Stimulated activated naive CD4-positive, alpha-beta T cell treated with Interleukin-2 at 50 U/mL for 16 hours (primary cell): Measurements from ENCODE around the gene FMO2.
"Not testable (repeated sequence)": the region's sequence is repeated elsewhere in the genome, so short reads cannot be mapped to it uniquely, and the experiment has no call there.

Source experiments
- DNase-seq: peaks from one replicate; lab custom pipeline; 2025; lab: John Stamatoyannopoulos, UW

FMO2 gene

DNA sequence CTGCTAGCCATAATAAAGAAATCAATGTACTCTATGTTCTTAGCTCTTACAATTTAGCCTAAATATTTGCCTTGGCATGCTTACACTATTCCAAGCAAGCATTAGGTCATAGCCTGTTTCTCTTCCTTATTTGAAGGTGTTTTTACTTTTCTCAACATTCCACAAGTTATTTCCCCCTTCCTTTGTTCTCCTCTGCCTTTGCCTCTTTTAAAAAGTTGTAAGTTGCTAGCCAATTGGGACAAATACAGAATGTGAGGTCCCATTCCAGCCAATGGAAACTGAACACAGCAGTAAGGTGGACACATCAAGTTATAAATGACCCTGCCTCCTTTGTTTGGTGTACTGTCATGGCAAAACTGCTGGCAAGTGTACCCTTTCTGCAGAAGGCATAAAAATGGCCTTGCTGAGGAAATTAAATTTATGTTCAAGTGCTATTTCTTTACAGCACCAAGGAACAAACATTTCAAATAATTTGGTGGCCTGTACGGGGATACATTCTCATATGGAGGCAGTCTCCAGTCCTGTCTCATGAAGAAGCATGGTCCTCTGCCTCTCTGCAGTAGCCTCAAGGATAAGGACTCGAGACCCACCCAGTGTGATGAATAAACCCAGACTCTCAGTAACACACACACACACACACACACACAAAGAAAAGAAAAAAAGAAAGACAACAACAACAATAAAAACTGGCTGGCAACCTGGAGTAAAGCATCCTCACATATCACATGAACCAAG, 34.4 kb downstream of the FMO2 start:
- no peak for DNase-seq

DNA sequence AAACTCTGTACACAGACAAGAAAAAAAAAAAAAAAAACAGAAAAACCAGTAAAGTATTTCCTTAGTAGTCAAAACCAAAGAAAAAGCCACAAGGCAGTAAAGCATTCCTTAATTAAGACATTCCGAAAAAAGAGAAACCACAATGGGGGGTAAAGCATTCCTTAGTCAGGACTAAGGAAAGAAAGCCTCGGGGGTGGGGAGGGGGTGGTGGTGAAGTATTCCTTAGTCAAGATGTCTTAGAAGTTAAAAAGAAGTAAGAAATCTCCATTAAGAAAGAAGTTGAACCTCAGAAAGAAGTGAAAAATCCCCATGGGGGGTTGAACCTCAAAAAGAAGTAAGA, 35.0 kb downstream of the FMO2 start:
- no peak for DNase-seq

DNA sequence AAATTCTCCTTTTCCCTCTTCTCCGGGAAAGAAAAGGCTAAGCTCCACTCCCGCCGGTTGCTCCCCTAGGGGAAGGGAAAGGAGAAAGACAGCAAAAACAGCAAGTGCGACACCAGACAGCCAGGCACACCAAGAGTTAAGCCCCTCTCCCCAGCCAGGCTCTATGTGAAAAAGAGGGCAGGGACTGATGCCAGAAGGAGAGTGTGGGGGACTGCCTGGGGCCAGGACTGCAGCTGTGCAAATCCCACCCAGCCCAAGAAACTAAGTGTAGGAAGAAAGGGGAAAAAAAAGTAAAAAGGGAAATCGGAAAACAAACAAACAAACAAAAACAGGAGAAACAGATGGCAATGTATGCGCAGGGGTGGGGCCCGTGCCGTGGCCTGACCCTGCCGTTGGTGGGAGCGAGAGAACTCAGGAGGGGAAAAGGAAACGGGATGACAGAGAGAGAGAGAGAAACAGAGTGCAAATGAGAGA, 35.5 kb downstream of the FMO2 start:
- no peak for DNase-seq

DNA sequence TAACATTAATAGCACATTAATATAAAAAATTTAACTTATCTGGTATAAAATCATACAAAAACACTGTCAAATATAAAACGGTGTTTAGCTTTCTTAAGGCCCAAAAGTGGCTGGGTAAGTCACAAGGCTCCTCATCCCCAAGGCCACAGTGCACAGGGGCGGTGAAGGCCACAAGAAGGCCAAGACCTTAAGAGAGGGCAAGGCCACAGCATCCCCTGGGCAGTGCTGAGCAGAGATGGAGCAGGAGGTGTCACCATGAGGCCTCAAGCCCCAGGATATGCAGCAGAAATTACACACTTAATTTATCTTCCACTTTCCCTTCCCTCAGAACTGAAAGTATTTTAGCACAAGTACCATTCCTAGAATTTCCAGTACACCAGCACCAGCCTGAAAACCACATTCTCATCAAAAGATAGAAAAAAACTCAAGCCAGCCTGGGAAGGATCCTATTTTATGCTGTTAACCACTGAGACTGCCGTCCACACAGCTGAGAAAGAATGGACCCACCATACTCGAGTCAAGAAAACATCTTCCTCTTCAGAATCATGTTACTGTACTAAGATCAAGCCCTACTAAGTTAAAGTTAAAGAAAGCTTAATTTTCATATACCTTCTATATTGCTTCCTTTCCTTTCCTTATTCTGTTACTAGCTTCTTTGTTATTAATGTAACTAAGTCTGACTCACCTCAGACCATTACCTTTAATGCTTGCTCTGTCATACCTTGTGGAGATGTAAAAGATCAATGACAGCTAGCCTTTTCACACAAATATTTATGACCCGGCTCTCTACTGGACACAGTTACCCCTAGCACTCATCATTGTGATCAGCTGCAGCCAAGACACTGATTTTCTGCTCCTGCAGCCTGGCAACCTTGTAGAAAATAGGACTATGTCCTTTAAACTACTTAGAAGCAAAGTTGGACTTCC, 36.8 kb downstream of the FMO2 start:
- DNase-seq, result no peak

DNA sequence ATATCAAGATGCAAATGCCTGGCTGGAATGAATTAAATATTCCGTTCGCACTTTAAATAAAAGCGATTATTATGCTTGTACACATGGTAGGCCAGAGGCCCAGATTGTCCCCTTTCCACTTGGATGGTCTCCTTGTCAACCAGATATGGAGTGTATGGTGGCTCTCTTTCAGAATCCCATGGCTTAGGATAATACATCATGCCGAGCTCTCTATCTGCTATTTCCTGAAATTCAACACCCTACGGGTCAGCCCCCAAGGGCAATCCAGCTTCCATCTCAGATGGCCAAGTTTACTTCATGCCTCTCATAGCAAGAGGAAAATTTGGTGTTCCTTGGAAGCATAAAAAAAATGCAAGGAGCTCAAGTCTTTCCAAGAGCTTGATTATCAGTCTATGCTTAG, 37.8 kb downstream of the FMO2 start:
- DNase-seq, result no peak

DNA sequence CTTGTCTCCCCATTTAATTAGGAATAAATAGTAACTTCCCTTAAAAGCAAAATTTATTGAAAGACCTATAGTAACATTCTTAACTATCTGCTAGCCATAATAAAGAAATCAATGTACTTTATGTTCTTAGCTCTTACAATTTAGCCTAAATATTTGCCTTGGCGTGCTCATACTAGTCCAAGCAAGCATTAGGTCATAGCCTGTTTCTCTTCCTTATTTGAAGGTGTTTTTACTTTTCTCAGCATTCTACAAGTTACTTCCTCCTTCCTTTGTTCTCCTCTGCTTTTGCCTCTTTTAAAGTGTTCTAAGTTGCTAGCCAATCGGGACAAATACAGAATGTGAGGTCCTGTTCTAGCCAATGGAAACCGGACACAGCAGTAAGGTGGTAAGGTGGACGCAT, 39.2 kb downstream of the FMO2 start:
- not testable (repeated sequence) for DNase-seq

DNA sequence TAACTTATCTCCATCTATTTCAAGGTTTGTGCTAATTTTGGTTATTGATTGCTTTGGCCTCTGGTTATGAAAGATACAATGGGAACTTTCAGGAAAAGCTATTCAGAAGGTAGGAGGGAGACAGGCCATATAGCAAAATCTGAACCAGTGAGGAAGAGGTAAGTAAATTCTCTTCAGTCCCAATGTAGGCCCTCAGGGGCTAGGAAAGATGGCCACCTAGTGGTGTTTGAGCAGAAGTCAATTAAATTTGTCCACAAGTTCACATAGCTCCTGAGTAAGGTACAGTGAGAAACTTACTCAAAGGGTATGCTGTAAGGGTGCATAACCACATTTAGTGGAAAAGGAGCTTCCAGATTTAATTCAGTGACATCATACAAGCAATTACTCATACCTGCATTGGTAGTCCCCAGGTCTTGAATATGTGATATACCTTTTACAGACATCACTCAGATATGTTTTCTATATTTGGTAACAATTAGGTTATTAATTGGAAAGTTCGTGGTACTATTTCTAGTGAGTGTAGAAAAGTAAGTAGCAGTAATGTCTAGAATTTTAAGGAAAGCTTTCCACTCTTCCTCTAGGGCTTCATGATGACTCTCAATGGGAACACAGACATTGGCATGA, 41.8 kb downstream of the FMO2 start:
- DNase-seq, result no peak

DNA sequence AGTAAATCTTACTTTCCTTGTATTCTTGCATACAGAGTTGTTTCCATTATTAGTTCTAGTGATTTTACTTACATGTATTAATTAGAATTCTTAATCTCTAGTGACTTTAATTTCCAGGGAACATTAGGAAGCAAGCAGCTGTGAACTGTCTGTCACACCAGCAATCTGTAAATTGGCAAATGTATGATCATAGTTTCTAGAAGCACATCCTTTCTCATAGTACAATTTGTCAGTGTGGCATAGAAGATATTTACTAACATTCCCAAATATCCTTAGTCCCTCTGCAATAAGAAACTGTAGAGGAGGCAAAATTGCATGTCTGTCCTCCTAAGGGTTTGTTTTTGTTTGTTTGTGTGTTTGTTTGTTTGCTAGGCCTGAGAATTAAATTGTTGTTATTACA, 46.2 kb downstream of the FMO2 start:
- DNase-seq, result no peak

DNA sequence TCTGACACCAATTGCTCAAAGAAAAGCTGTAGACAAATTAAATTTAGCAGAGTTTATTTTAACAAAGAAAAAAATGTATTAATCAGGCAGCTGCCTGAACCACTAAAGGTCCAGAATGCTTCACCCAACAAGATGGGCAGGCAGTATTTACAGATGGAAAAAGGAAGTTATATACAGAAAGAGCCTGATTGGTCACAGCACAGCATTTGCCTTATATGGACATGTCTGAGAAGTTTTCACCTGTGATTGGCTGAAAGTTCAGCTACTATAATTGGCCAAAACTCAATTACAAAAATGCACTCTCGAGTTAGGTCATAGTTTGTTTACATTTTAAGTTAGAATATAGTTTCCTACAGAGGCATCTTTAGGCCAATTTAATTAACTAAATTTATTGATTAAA, 48.1 kb downstream of the FMO2 start:
- DNase-seq, result no peak

DNA sequence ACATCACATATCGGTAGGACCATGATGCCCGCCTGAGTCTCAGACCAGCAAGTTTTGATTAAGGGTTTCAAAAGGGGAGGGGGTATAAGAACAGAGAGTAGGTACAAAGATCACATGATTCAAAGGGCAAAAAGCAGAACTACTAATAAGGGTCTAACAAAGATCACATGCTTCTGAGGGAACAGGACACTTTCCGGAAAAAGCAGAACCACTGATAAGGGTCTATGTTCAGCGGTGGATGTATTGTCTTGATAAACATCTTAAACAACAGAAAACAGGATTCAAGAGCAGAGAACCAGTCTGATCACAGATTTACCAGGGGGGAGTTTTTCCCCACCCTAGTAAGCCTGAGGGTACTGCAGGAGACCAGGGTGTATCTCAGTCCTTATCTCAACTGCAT, 51.1 kb downstream of the FMO2 start:
- not testable (repeated sequence) for DNase-seq

DNA sequence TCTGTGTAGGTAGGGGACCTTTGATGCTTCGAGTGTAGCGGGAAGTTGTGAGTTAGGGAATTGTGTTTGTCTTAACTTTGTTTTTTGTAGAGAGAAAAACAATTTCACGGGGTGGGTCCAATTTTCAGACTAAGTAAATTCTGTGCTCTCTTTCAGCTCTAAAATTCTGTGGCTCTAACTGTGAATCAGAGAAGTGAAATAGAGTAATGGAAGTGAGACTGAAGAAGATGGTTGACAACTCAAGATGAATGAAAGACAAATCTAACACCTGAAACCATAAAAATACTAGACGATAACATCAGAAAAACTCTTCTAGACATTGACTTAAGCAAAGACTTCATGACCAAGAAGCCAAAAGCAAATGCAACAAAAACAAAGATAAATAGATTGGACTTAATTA, 58.8 kb downstream of the FMO2 start:
- no peak for DNase-seq

DNA sequence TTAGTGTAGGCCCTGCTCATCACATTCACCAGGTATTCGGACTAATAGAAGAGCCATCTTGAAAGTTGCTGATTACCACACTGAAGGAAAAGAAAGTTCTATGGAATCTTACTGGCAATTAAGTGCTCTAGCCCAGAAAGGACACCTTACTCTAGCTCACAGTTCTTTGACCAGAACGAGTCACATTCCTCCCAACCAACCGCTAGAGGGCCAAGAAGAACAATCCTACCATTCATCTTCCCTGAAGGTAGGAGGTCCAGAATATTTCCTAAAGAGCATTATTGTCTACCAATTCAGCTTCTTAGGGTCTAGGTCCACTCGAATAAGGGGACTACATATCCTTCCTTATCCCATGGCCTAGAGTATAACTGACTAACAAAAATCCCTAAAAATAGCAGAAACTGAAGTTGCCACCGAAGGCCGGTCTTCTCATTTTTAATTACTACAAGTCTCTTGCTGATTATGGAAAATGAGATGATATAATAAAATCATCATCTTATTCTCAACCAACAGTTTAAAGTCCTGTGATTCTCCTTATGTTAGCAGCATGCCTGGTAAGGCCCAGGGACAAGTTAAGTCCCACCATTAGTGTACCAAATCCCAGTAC, 60.5 kb downstream of the FMO2 start:
- DNase-seq, result no peak

DNA sequence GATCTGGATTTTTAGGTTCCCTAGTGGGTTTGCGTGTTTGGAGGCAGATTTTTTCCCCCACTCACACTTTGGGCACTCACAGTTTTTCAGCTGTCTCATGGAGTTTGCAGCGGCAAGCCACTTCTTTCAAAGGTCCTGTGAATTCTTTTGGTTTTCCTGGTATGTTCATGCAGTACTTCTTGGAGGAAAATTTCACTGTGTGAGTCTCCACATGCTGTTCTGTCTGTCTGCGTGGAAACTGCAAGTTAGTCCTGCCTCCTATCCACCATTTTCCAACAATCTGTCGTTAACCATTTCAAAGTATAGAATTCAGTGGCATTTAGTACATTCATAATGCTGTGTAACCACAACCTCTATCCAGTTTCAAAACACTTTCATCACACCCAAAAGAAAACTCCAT, 62.4 kb downstream of the FMO2 start:
- no peak for DNase-seq

DNA sequence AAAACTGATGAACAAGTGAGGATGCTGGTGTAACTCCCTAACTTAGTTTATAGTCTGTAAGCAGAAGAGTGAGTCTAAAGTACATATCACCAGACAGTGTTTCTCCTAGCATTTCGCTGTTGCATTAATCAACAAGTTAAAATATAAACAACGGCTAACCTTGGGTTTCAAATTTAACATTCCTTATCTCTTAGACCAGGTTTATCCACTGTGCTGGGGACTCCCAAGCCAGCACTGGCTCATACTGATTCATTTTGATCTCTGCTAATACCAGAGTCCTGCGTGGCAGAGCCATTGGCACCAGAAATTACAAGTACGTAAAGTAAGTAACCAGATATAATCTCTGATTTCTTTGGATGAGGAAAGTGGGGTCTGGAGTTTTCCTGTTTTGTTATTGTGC, 63.2 kb downstream of the FMO2 start, which contains the start of gene FMO1:
Gene FMO1 (plus strand): TSS at position 193 of the 400 bp plus-strand sequence. CDS start 9,594 bp downstream, outside the sequence.
- no peak for DNase-seq

DNA sequence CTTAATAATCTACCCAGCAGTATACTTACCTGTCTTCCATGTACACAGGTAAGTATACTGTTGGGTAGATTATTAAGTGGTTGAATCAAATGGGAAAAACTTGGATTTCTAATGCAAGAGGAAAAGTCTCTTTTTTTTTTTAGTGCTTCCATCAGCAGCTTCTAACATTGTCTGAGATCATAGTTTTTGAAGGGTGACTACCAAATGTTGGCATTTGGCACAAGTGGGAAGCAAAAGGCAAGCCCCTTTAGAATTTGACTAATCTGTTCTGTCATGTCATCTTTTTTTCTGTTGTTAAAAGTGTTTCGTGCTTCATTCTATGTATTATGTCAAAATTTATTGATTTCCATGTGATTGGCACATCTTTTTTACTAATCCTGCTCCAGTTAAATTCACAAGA, 63.7 kb downstream of the FMO2 start:
- no peak for DNase-seq

DNA sequence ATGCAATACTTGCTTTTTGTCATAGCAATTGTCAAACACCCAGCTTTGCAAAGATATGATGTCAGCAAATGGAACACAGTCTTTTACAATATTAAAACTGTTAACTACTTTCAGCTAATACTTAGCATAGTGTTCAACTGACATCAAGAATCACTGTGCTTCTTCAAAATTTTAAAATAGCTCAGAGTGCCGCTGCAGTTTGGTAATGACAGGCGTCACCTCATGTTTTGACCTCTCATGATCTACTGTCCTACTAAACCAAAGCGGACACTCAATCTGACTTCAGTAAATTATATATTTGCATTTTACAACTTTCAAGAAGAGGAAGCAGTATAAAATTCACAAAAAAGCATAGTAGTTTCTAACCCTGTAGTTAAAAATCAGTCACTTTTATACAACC, 65.2 kb downstream of the FMO2 start:
- no peak for DNase-seq

DNA sequence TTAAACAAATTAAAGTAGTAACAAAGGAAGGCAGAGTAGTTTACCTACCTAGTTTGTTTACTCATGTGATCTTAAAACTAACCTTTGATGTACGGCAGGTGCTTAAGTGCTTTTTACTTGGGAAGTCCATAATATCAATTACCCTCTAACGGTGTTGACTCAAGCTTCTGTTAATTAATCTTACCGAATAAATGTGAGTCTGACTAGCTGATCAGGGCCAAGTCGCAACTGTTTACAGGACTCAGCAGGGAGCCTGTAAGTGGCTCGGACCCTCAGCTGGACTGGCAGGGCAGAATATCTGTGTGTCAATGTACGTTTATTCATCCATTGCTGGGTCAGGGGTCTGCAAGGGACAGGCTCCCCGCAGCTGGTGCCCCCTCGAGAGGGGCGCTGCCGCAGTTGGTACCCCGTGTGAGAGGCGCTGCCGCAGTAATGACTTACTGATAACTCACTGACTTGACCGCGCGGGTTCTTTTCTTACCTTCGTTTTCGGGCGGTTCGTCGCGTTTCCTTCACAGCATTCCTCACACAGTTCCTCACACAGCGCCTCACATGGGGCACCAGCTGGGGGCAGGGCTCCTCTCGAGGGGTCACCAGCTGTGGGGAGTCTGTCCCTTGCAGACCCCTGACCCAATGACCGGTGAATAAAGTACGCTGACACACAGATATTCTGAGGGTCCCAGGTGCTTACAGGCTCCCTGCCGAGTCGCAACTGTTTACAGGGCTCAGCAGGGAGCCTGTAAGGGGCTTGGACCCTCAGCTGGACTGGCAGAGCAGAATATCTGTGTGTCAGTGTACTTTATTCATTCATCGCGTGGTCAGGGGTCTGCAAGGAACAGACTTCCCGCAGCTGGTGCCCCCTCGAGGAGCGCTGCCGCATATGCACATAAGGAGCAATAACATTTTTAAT, 66.2 kb downstream of the FMO2 start:
- DNase-seq, result peak; percentile 2

DNA sequence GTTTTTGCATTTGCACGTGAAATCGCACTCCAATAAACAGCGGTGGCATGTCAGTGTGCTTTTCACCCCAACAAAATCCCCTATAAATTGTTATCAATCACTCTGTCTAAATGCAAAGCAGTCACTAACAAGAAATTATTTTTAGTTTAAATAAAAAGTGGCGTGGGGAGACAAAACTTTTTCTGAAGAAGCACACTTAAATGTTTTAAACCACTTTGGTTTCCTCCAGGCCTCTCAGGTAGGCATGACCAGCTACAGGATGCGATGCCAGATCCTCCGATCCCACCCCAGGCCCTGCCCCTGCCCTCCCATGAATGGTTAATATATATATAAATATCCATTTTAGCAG, 66.8 kb downstream of the FMO2 start:
- no peak for DNase-seq

DNA sequence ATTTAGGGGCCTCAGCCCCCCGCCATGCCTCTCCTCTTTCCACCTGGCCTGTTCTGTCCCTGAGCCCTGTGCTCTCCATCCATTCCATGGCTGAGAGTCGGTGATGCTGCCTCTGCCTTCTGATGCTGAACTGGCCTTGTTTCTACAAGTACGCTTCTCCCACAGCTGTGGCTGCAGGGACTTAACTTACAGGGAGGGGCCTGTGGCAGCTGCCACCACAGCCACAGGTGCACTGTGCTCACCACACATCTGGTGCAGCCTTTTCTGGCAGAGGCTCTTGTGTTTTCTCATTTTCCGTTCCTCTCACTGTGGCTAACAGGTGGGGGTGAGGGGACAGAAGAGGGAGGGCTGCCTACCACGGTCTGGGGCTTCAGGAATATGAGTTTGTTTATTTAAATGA, 67.4 kb downstream of the FMO2 start:
- no peak for DNase-seq

DNA sequence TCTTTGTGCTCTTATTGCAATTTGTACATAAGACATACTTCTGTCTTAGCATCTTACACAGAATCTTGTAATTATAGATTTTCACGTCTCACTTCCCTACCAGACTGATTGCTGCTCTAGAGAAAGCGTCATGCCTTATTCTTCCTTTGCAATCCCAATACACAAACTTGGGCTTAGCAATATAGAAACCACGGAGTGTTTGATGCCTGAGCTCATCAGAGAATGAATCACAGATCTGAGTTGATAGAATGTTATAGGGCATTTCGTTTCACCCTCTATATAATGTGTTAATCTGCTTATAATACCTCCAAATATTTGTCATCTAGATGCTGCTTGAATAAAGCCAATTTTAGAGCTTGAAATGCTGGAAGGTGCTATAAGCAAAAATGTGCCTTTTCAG, 69.8 kb downstream of the FMO2 start:
- no peak for DNase-seq

DNA sequence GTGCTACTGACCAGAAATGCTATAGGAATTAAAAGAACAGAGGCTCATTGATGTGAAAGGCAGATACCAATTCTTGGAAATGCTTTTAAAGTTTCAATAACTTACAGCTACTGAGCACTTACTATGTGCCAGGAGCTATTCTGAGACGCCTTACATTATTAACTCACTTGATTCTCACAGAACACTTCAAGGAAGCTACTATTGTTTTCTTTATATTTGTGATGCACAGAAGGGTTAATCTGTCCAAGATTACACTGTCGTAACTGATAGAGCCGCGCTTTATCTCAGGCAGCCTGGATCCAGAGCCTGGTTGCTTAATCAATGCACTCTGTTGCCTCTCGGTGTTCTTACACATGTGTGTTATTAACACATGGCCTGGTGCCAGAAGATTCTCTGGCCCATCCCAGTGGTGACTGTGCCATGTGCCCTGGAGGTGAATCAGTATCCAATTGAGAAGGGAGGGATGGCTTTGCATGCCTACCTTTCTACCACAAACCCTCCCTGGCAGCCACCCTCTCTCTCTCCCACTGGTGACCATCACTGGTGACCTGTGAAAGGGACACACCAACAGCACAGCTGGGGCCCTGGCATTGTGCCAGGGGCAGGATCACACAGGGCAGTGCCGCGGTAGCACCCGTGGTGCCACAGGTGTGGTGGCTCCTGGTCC, 72.0 kb downstream of the FMO2 start:
- DNase-seq, result no peak
